B cell (primary cell): ENCODE results near the gene ABCA8.

Experiments
- EZH2 ChIP-seq: IDR thresholded peaks from 2 replicates; pipeline ENCODE4 v1.6.1; 2012; ENCODE audit warnings: borderline replicate concordance, low read depth, mild to moderate bottlenecking, moderate library complexity, low read length; ENCODE audit not compliant: insufficient read depth, poor library complexity, severe bottlenecking
- TF ChIP-seq, protein P1 (sequence below): fragments of 200-600 bp; IDR thresholded peaks from one replicate; pipeline ENCODE4 v1.8.0; 2022; ENCODE audit warnings: antibody characterized with exemption, mild to moderate bottlenecking

DNA sequence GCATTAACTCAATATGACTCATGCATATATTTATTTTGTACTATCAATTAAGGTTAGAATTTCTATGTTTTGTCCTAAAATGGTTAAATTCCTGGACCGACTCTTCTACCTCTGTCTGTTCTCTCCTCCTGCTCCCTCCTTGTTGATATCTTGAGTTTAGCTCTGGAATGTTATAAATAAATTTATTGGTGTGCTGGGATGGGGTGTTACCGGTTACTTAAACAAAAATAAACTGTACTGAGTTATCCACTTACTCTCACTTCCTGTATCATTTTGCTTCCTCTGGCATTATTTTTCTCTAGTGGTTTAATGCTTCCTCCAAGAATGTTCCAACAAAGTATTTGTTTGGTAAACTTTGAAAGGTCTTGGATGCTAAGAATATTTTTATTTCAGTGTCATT is 120.1 kb downstream of the ABCA8 start:
- no peak for TF ChIP-seq EZH2
- TF ChIP-seq, protein P1, sequence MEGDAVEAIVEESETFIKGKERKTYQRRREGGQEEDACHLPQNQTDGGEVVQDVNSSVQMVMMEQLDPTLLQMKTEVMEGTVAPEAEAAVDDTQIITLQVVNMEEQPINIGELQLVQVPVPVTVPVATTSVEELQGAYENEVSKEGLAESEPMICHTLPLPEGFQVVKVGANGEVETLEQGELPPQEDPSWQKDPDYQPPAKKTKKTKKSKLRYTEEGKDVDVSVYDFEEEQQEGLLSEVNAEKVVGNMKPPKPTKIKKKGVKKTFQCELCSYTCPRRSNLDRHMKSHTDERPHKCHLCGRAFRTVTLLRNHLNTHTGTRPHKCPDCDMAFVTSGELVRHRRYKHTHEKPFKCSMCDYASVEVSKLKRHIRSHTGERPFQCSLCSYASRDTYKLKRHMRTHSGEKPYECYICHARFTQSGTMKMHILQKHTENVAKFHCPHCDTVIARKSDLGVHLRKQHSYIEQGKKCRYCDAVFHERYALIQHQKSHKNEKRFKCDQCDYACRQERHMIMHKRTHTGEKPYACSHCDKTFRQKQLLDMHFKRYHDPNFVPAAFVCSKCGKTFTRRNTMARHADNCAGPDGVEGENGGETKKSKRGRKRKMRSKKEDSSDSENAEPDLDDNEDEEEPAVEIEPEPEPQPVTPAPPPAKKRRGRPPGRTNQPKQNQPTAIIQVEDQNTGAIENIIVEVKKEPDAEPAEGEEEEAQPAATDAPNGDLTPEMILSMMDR = no peak
